ENCODE measurements around the gene MUC6.

Gene MUC6

DNA sequence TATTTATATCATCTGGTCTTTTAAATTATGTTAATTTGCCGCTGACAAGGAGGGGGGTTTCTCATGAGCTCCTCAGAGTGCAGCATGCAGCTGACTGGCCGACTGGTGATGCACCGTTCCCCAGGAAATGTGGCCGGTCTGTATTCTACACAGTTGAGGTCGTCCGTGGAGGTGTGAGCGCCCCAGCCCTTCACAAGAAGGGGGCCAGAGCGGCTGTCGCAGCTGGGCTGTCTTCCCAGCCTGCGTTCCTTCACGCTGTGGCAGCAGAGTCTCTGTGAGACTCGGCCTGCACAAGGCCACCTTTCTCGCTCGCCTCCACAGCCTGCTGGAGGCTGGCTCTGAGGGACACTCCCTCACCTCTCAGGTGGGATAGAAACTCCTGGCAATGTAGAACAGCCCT, 67.7 kb downstream of the MUC6 start:
- no peak for DNase-seq (ENCODE audit: low read depth in 3 of 3)

DNA sequence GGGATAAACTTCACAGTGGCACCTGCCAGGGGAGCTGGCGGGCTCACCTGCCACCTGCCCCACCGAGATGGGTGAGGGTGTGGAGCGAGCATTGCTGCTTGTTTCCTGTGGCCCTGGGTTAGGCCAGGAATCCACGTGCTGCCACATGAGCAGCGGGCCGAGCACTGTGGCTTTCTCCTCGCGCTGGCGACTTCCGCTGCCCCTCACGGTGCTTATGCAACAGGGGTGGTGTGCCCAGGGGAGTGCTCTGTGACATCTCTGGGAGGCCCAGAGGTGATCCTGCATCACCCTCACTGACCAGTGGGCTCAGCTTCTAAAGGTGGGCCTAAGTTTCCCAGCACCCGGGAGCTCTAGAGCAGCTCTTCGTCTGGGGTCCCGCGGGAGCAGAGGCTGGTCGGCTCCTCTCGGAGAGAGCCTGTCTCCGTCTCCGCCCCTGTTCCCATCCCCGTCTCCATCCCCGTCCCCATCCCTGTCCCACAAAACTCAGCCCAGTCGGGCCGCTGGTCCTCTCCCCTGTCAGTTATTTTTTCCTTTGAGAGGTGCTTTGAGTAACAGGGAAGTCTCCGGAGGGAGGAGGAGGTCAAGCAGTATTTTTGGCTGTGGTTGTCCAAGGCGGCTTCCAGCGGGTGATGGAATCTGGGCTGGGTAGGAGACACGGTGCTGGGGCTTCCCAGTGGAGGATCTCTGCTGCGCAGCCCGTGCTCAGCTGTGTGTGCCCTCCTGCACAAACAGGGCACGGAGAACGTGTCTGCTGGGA, 68.3 kb downstream of the MUC6 start:
- no peak for DNase-seq (ENCODE audit: low read depth in 3 of 3)

DNA sequence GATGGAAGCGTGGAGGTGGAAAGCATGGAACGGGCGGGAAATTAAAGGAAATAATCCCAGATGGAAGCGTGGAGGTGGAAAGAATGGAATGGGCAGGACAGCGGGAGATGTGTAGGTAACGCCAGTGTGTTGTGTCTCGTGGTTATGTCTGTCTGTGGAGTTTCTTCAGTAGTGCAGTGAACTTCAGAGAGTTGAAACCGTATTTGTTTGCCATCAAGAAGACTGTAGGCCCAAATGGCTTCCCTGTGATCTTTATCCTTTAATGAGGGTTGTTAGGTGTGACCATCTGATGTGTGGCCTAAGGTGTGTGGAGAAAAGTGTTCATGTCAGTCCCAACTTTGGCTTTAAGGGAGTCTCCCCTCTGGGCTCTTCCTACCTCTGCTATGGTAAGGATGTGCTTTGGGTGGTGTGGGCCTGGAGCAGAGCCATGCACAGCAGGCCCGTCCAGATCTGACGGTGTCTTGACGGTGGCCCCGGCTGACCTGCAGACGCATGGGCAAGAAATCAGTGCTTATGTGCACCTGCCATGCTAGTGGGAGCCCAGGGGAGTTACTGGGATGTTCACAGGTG, 71.2 kb downstream of the MUC6 start:
- no peak for DNase-seq (ENCODE audit: low read depth in 3 of 3)

DNA sequence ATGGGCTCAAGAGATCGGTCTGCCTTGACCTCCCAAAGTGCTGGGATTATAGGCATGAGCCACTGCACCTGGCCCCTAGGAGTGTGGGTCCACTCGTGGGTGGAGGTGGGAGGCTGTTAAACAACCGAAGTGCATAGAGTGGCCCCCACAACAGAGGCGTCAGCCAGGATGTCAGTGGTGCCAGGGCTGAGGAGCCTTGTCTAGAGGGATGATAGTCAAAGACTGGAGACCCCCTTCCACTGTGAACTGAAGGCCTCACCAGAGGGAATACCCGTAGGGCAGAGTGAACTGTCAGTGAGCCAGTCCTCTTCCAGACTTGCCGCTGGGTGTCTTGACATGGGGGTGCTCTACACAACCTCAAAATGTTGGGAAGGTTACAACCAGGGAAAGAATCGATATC, 72.7 kb downstream of the MUC6 start:
- no peak for DNase-seq (ENCODE audit: low read depth in 3 of 3)
